HEK293 (cell line): ENCODE measurements around the gene FXYD4.
"Not testable (repeated sequence)": the region's sequence is repeated elsewhere in the genome, so short reads cannot be mapped to it uniquely, and the experiment has no call there.

Experiments
- CTCF ChIA-PET: fragments of 350-600 bp; formaldehyde crosslinking; extraction: SDS; loops from one replicate; lab custom pipeline; 2021; ENCODE audit warnings: antibody characterized with exemption; lab: Yijun Ruan, JAX
- POLR2A ChIA-PET: fragments of 300-600 bp; formaldehyde crosslinking; extraction: SDS; loops from one replicate; lab custom pipeline; 2020; ENCODE audit warnings: antibody characterized with exemption, inconsistent platforms; lab: Yijun Ruan, JAX
- H3K27ac ChIP-seq: fragments of 200-500 bp; sonication (Bioruptor generic); 2 replicates; pipeline ENCODE4 v1.5.1; 2014; ENCODE audit warnings: low read depth, low read length, control low read depth, inconsistent platforms; ENCODE audit errors: extremely low read depth
- H3K36me3 ChIP-seq, 2 experiments: fragments of 200-500 bp in 1 of 2; sonication (Bioruptor generic) in 1 of 2; 1 replicate in 1 of 2; 2 replicates in 1 of 2; pipeline ENCODE4 v1.5.1; 2014 to 2017; ENCODE audit warnings: inconsistent platforms in 2 of 2, low read length in 2 of 2; ENCODE audit not compliant: control insufficient read depth in 2 of 2, insufficient read depth in 1 of 2
- H3K4me1 ChIP-seq: fragments of 200-500 bp; sonication (Bioruptor generic); 2 replicates; pipeline ENCODE4 v1.5.1; 2014; ENCODE audit warnings: mild to moderate bottlenecking, low read length, inconsistent platforms; ENCODE audit not compliant: control insufficient read depth, insufficient read depth
- H3K4me3 ChIP-seq: 2 replicates; pipeline ENCODE4 v1.5.1; 2011; ENCODE audit warnings: low read depth, mild to moderate bottlenecking, control low read depth, low read length, moderate library complexity
- H3K9me3 ChIP-seq: fragments of 200-500 bp; sonication (Bioruptor generic); 2 replicates; pipeline ENCODE4 v1.5.1; 2014; ENCODE audit warnings: low read depth, low read length, inconsistent platforms; ENCODE audit not compliant: control insufficient read depth, insufficient read depth
- ATF2 ChIP-seq: fragments of 450-650 bp; formaldehyde crosslinking; IDR thresholded peaks from 2 replicates; pipeline ENCODE4 v1.5.1; 2016; ENCODE audit warnings: missing biosample characterization, missing genetic modification characterization, low read depth
- BCL11A ChIP-seq: fragments of 450-650 bp; formaldehyde crosslinking; IDR thresholded peaks from 2 replicates; pipeline ENCODE4 v1.5.1; 2016; ENCODE audit warnings: low read depth, missing biosample characterization, missing genetic modification characterization
- CTCF ChIP-seq: fragments of 450-650 bp; formaldehyde crosslinking; IDR thresholded peaks from 2 replicates; pipeline ENCODE4 v1.5.1; 2016; ENCODE audit warnings: missing biosample characterization, missing genetic modification characterization
- IKZF3 ChIP-seq: fragments of 450-650 bp; IDR thresholded peaks from 2 replicates; pipeline ENCODE4 v1.5.0; 2018; ENCODE audit warnings: missing biosample characterization, mild to moderate bottlenecking, missing genetic modification characterization, moderate library complexity
- INSM2 ChIP-seq: fragments of 450-650 bp; formaldehyde crosslinking; IDR thresholded peaks from 2 replicates; pipeline ENCODE4 v1.5.1; 2016; ENCODE audit warnings: missing biosample characterization, missing genetic modification characterization
- PRDM2 ChIP-seq: fragments of 450-650 bp; formaldehyde crosslinking; IDR thresholded peaks from 2 replicates; pipeline ENCODE4 v1.5.1; 2016; ENCODE audit warnings: missing biosample characterization, missing genetic modification characterization, borderline replicate concordance
- SP2 ChIP-seq: fragments of 450-650 bp; formaldehyde crosslinking; IDR thresholded peaks from 2 replicates; pipeline ENCODE4 v1.5.1; 2016; ENCODE audit warnings: missing biosample characterization, missing genetic modification characterization
- ZBTB20 ChIP-seq: fragments of 450-650 bp; formaldehyde crosslinking; IDR thresholded peaks from 2 replicates; pipeline ENCODE4 v1.5.1; 2016; ENCODE audit warnings: missing biosample characterization, missing genetic modification characterization
- ZNF157 ChIP-seq: fragments of 450-650 bp; formaldehyde crosslinking; IDR thresholded peaks from 2 replicates; pipeline ENCODE4 v1.5.1; 2016; ENCODE audit warnings: missing biosample characterization, missing genetic modification characterization
- ZNF16 ChIP-seq: fragments of 450-650 bp; formaldehyde crosslinking; IDR thresholded peaks from 2 replicates; pipeline ENCODE4 v1.5.1; 2016; ENCODE audit warnings: low read depth, missing biosample characterization, missing genetic modification characterization
- ZNF2 ChIP-seq: fragments of 450-650 bp; formaldehyde crosslinking; IDR thresholded peaks from 2 replicates; pipeline ENCODE4 v1.5.1; 2016; ENCODE audit warnings: missing biosample characterization, missing genetic modification characterization
- ZNF23 ChIP-seq: fragments of 450-650 bp; formaldehyde crosslinking; IDR thresholded peaks from 2 replicates; pipeline ENCODE4 v1.5.1; 2016; ENCODE audit warnings: missing biosample characterization, missing genetic modification characterization, borderline replicate concordance
- ZNF266 ChIP-seq: fragments of 450-650 bp; formaldehyde crosslinking; IDR thresholded peaks from 2 replicates; pipeline ENCODE4 v1.5.1; 2016; ENCODE audit warnings: missing biosample characterization, missing genetic modification characterization, low read depth
- ZNF341 ChIP-seq: fragments of 450-650 bp; formaldehyde crosslinking; IDR thresholded peaks from 2 replicates; pipeline ENCODE4; 2016; ENCODE audit warnings: low read depth, missing biosample characterization, missing genetic modification characterization
- ZNF544 ChIP-seq: fragments of 450-650 bp; formaldehyde crosslinking; IDR thresholded peaks from 2 replicates; pipeline ENCODE4 v1.5.0; 2017; ENCODE audit warnings: missing biosample characterization, missing genetic modification characterization
- ZNF580 ChIP-seq: fragments of 450-650 bp; formaldehyde crosslinking; IDR thresholded peaks from 2 replicates; pipeline ENCODE4 v1.5.1; 2016; ENCODE audit warnings: missing biosample characterization, missing genetic modification characterization
- ZNF610 ChIP-seq: fragments of 450-650 bp; formaldehyde crosslinking; IDR thresholded peaks from 2 replicates; pipeline ENCODE4 v1.5.1; 2016; ENCODE audit warnings: missing biosample characterization, missing genetic modification characterization, borderline replicate concordance
- ZNF664 ChIP-seq: fragments of 450-650 bp; formaldehyde crosslinking; IDR thresholded peaks from 2 replicates; pipeline ENCODE4 v1.5.1; 2016; ENCODE audit warnings: missing biosample characterization, missing genetic modification characterization

FXYD4 gene

GRCh38 chr10:43336061-43336460 lies 35.4 kb upstream of the FXYD4 start:
- no peak for TF ChIP-seq CTCF (tag by site-specific recombination)
- no peak for TF ChIP-seq SP2 (tag by site-specific recombination)
- TF ChIP-seq ZNF341 (tag by site-specific recombination), result no peak
- TF ChIP-seq ZBTB20 (tag by site-specific recombination), result no peak
- TF ChIP-seq PRDM2 (tag by site-specific recombination), result no peak
- TF ChIP-seq ZNF544 (tag by site-specific recombination), result no peak
- TF ChIP-seq ZNF157 (tag by site-specific recombination), result no peak
- TF ChIP-seq ZNF610, result no peak
- no peak for TF ChIP-seq ATF2 (tag by site-specific recombination)
- TF ChIP-seq ZNF580, result no peak
- POLR2A ChIA-PET, result no interaction called here
- Histone ChIP-seq H3K36me3 (no peaks in the 10 kb centered on the region), H3K4me3 (no peak overlapping the region), H3K9me3 (no peaks in the 10 kb centered on the region), H3K27ac (no peak overlapping the region), H3K4me1 (no peaks in the 10 kb centered on the region)
- CTCF ChIA-PET, result interaction anchor here (1.3 kb wide), 1 partner anchor 13 kb away, joined by 3 read pairs; no protein-coding TSS in a partner anchor

- Histone ChIP-seq H3K4me3 (no peak overlapping the region), H3K36me3 (no peaks in the 10 kb centered on the region), H3K9me3 (no peaks in the 10 kb centered on the region), H3K4me1 (no peaks in the 10 kb centered on the region), H3K27ac (no peak overlapping the region)
- POLR2A ChIA-PET, result no interaction called here
- CTCF ChIA-PET, result interaction anchor here (1.3 kb wide), 1 partner anchor 12 kb away, joined by 3 read pairs; no protein-coding TSS in a partner anchor
- TF ChIP-seq BCL11A (tag by site-specific recombination), result no peak
- no peak for TF ChIP-seq ZBTB20 (tag by site-specific recombination)
- TF ChIP-seq IKZF3 (tag by site-specific recombination), result no peak
- TF ChIP-seq ZNF664, result no peak
- TF ChIP-seq INSM2 (tag by site-specific recombination), result no peak
- TF ChIP-seq ZNF2 (tag by site-specific recombination), result no peak
- TF ChIP-seq ZNF23 (tag by site-specific recombination), result no peak
- no peak for TF ChIP-seq ZNF610
- no peak for TF ChIP-seq ZNF266 (tag by site-specific recombination)
- no peak for TF ChIP-seq ZNF16 (tag by site-specific recombination)
Observed at GRCh38 chr10:43336641-43337318, 34.7 kb upstream of the FXYD4 start.

- POLR2A ChIA-PET, H3K36me3 ChIP-seq, H3K27ac ChIP-seq, CTCF ChIA-PET, H3K4me3 ChIP-seq, H3K9me3 ChIP-seq, H3K4me1 ChIP-seq: not testable (repeated sequence)
Observed at GRCh38 chr10:43337536-43337935, 33.9 kb upstream of the FXYD4 start.
